Activated T-cell treated with anti-CD3 and anti-CD28 coated beads, Interleukin-2, amount 50 U/mL, for 1 hour (primary cell): ENCODE results near the gene LDLRAD1.
A peak's percentile ranks its signal among the peaks of the same experiment; 100 is the strongest.
"Not testable (repeated sequence)": the region's sequence is repeated elsewhere in the genome, so short reads cannot be mapped to it uniquely, and the experiment has no call there.

Source experiments
- DNase-seq: peaks from one replicate; pipeline ENCODE4 v3.0.0-alpha.2; 2020

The LDLRAD1 gene, protein sequence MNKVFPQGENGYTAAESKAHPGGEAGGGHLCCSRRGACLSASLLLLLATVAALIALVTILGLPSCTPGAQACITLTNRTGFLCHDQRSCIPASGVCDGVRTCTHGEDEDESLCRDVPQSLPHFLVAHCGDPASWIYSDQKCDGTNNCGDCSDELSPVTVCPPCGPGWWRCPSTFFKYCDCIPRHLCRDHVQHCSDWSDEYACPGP

DNA sequence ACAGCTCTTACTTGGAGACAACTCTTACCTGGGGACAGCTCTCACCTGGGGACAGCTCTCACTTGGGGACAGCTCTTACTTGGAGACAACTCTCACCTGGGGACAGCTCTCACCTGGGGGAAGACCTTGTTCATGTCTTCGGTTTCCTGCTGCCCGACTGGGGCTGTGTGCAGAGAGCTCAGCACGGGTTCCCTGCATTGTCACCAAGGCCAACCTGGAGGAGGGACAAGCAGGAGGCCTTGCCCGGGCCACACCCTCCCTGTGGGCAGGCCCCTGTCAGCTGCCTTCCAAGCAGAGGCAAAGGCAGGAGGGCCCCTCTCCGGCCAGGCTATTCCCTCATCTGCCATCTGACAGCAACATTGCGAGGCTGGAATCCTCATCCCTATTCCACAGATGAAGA is at the start of gene LDLRAD1:
Gene LDLRAD1 (minus strand): TSS at position 208 of the 400 bp plus-strand sequence. CDS start 74 bp downstream, at position 134.
- no peak for DNase-seq

DNA sequence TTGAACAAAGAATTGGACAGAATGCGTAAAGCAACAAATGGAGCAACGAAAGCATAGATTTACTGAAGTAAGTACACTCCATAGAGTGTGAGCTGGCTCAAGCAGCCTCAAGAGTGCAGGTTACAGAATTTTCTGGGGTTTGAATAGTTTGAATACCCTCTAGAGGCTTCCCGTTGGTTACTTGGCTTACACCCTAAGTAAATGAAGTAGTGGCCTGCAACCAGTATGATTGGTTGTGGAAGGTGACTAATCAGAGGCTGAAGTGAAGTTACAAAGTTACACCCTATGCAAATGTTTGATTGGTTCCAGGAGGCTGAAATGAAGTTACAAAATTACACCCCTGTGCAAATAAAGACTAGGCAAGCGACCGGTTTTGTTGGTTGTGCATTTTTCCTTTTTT is 46.3 kb upstream of the LDLRAD1 start:
- DNase-seq = no peak

DNA sequence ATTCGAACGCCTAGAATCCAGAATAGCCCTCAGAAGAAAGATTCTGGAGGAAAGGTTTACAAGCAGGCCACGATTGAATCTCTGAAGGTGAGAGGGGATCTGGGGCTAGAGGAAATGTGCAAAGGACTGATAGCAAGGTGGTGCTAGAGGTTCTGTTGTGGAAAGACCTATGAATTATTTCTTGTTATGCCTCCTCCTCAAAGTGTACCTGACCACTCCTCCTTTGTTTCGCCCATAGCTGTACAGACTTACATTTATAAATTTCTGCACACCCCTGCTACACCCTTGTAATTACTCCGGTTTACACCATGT is 36.4 kb upstream of the LDLRAD1 start:
- no peak for DNase-seq

- no peak for DNase-seq
Measured at GRCh38 chr1:54053745-54054437, 35.9 kb upstream of the LDLRAD1 start.

DNA sequence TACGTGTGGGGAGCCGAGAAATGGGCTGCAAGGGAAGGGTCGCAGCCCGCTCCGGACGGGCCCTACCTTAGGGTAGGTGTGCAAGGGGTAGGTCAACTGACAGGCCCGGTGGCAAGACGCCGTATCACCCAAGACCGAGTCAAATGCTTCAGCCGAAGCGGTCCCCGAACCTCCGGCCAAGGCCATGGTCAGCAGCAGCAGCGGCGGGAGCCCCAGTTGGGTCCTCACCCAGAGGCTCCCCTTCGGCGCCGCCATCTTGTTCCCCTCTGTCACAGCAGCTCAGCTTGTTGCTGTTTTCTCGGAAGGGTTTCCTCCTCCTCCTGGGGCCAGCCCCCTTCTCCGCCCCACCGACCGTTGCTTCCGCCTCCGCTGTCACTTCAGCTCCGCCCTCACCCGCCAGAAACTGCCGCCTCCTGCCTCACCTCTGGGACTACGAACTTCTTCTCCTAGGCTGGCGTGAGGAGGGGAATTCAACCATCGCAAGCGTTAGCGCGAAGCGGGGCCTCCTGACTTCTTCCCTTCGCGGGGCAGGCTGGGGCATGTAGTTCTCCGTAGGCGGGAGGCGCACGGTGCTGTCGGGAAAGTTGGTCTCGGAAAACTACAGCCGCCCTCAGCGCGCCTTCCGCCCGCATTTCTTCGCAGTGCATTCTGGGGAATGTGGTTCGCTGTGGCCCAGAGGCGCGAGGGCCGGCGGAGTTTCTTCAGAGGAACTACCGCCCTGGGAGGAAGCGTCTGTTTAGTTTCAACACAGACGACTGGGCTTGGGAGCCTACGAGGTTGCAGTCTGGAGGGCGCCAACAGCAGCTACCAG is 35.2 kb upstream of the LDLRAD1 start, which contains the start of the genes TCEANC2 and TMEM59:
Gene TCEANC2 (plus strand): TSS at position 675 of the 811 bp plus-strand sequence. CDS start 815 bp downstream, outside the sequence.
Gene TMEM59 (minus strand): TSS at position 271 of the 811 bp plus-strand sequence. CDS start 16 bp downstream, at position 255.
- peak; percentile 94 for DNase-seq

- no peak for DNase-seq
Measured at GRCh38 chr1:54052431-54052933, 34.5 kb upstream of the LDLRAD1 start.

DNA sequence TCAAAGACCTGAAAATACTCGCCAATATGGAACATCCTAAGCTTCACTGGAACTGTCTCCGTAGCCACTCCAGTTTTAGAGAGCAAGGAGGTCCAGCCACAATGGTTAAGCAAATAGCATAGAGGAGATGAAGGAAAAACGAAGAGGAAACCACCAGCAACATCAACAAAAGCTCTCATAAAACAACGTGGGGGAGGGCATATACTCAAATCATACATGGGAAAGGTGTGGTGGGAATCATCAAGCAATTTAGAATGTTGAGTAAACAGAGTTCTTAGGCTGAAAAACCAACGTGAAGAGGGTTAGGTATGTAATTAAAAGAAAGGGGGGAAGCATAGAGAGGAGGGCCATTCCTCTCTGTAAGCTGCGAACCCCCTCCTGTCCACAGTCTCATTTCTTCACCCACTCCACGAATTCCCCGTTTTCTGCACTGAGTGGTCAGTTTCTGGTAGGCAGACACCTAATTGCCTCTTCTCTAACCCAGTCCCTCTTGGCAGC is 34.0 kb upstream of the LDLRAD1 start:
- DNase-seq = no peak

- DNase-seq = not testable (repeated sequence)
Measured at GRCh38 chr1:54050435-54050834, 32.4 kb upstream of the LDLRAD1 start.

DNA sequence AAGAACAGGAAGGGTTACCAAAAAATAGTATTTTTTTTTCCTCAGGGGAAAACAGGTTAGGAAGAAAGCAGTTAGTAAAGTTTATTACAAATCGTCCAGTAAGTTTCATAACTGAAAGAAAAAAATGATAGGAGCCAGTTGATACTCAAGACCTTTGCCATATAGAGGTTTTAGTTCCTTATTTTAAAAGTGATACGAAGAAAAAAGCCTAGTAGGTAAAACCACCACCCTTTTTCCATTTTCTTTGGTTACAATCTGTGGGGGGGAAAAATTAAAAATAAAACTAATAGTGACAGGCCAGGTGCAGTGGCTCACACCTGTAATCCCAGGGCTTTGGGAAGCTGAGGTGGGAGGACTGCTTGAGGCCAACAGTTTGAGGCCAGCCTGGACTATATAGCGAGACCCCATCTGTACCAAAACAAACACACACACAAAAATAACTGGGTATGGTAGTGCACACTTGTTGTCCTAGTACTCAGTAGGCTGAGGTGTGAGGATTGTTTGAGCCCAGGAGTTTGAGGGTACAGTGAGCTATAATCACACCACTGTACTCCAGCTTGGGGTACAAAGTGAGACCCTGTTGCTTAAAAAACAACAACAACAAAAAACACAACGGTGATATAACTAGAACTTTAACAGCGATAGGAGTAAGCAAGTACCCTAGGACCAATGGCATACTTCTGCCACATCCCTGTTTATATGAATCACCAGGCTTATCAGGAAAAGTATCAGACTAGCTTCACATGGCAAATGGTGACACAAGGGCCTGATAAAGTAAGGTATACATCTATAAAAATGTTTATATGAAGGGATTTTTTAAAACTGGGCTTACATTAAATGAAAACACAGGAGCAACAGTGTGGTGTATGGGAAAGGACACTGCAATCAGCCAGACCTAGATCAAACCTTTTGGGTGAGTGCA is 29.7 kb upstream of the LDLRAD1 start:
- no peak for DNase-seq

- DNase-seq = no peak
Measured at GRCh38 chr1:54046671-54047383, 28.8 kb upstream of the LDLRAD1 start.

- DNase-seq = no peak
Measured at GRCh38 chr1:54045496-54045895, 27.5 kb upstream of the LDLRAD1 start.

DNA sequence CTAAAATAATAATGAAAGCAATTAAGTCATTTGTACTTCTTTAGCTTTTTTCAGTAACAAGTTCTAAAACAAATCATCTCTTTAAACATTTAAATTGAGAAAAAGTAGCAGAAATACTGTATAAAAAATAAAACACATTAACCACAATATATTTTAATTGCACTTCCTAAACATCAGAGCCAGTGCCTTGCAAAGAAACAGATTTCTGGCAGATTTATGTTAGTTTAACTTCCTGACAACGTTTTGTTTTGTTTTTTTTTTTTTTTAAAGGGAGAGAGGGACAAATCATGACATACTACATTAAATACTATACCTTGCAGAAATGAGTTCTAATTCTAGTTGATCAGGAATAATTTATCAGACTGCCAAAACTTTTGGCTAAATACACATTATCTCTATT is 23.8 kb upstream of the LDLRAD1 start:
- no peak for DNase-seq

- no peak for DNase-seq
Measured at GRCh38 chr1:54037476-54037875, 19.5 kb upstream of the LDLRAD1 start.

- no peak for DNase-seq
Measured at GRCh38 chr1:54028306-54029251, 10.6 kb upstream of the LDLRAD1 start.

GRCh38 chr1:54027848-54028247 is 9.9 kb upstream of the LDLRAD1 start:
- DNase-seq = no peak

- DNase-seq = not testable (repeated sequence)
Measured at GRCh38 chr1:54024811-54025210, 6.8 kb upstream of the LDLRAD1 start.

DNA sequence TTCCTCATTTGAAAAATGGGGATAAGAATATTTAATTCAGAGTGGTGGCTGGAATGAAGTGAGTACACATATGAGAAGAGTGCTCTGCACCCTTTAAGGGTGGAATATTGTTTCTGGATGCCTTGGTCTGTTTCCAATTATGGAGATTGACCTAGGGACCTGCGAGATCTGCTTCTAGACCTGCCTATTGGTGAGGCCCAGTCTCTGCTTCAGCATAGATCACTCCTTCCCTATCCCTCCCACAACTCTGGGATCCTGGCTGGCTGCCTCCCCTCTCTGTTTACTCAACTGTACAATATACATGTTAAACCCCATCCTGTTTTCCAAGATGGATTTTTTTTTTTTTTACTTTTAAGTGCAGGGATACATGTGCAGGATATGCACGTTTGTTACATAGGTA is 6.4 kb upstream of the LDLRAD1 start:
- DNase-seq = no peak

DNA sequence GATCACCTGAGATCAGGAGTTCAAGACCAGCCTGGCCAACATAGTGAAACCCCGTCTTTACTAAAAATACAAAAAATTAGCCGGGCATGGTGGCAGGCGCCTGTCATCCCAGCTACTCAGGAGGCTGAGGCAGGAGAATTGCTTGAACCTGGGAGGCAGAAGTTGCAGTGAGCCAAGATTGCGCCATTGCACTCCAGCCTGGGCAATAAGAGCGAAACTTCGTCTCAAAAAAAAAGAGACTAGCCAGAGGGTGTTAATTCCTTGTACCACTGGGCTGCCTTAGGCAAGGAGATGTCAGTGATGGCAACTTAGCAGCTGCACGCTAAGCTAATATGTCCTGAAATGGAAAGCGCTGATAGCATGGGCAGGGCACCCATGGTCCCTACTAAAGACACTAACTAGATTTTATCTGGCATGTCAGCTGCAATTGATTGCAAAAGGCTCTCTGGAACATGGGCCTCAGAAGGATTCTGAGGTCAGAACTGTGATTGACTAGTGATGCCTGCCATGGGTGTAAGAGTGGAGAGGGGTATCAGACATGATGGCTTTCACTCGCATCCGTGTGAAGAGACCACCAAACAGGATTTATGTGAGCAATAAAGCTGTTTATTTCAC is 1.7 kb upstream of the LDLRAD1 start:
- DNase-seq = not testable (repeated sequence)

DNA sequence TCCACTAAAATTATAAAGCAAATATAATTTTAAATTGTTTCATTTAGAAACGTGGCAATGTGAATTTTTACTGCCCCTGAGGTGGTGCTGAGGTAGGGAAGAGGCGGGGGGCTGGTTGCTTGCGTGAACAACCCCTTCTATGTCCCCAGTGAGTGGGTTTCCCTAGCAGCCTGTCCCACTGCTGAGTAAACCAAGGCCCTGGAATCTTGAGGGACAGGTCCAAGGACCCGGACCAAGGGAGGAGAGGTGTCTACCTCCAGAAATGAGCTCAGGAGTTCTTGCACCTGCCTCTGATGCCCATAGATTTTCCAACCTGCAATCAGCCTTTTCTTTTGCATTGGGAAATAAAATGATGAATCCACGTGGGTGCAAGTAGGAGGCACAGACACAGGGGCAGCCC is 649 bp upstream of the LDLRAD1 start:
- no peak for DNase-seq
